ENCODE data around the gene PLXDC1. TPM values are rescaled to one million over a fixed set of nuclear protein-coding genes. Genes with fewer than 3 reads are reported as not detected.

The PLXDC1 gene
- total and polyA plus RNA-seq, 2 experiments from 2014 or later, result 0.28 to 0.91 TPM

GRCh38 chr17:39014795-39015545 is 136.5 kb downstream of the PLXDC1 start:
- Mint-ChIP-seq H3K27ac (peak overlapping the region; percentile 43; the same call in 1 of the 2 replicates), H3K27me3 (ENCODE audit: insufficient read depth, low read depth, poor library complexity) (peaks cover 8% of the 10 kb centered on the region)

GRCh38 chr17:39014044-39014794 is 137.2 kb downstream of the PLXDC1 start:
- H4K20me1 ChIP-seq (replicated peaks; ENCODE audit: insufficient read depth), result no peaks in the 10 kb centered on the region
- Mint-ChIP-seq H3K27ac (peak overlapping the region; percentile 43; the same call in 1 of the 2 replicates), H3K9me3 (peaks cover 4% of the 10 kb centered on the region; the same call in 1 of the 3 replicates), H3K4me1 (peaks cover 19% of the 10 kb centered on the region; the same call in 2 of the 3 replicates), H3K27me3 (ENCODE audit: insufficient read depth, low read depth, poor library complexity) (peaks cover 8% of the 10 kb centered on the region), H3K4me3 (no peak overlapping the region; the same call in 2 of the 3 replicates), H3K36me3 (ENCODE audit: low read depth) (no peaks in the 10 kb centered on the region)
- no peaks in the 10 kb centered on the region for H3K27me3 ChIP-seq (ENCODE audit: insufficient read depth)
- no peak overlapping the region for H3K4me3 ChIP-seq
- H2AFZ ChIP-seq, result peak overlapping the region; percentile 69
- H3F3A ChIP-seq (replicated peaks; ENCODE audit: low read depth), result no peaks in the 10 kb centered on the region
- ATAC-seq (no peak), DNase-seq (ENCODE audit: low spot score) (no peak)
- no peak overlapping the region for H3K27ac ChIP-seq (ENCODE audit: low read depth)
- H3K36me3 ChIP-seq (ENCODE audit: insufficient read depth), result no peaks in the 10 kb centered on the region
- H3K4me2 ChIP-seq, result no peak overlapping the region
- H3K9me2 ChIP-seq (ENCODE audit: insufficient read depth), result no peaks in the 10 kb centered on the region
- no peaks in the 10 kb centered on the region for H3K79me2 ChIP-seq (replicated peaks; ENCODE audit: insufficient read depth)
- H3K4me1 ChIP-seq (ENCODE audit: insufficient read depth), result peaks cover 22% of the 10 kb centered on the region
- TF ChIP-seq ZNF114 (CRISPR knock-in tag; IDR thresholded peaks at IDR 0.05), result no peak
- no peak for TF ChIP-seq CTCF (conservative IDR thresholded peaks at IDR 0.05; ENCODE audit: low read depth in 2 of 2)
- no peak for TF ChIP-seq EZH2phosphoT487 (IDR thresholded peaks at IDR 0.05; ENCODE audit: unreplicated experiment)
- TF ChIP-seq STAT1 (IDR thresholded peaks at IDR 0.05; ENCODE audit: unreplicated experiment), result no peak

More at GRCh38 chr17:39014795-39015545, 136.5 kb downstream of the PLXDC1 start:
- Histone ChIP-seq H3K27me3 (ENCODE audit: insufficient read depth) (no peaks in the 10 kb centered on the region), H3F3A (replicated peaks; ENCODE audit: low read depth) (no peaks in the 10 kb centered on the region), H2AFZ (peak overlapping the region; percentile 69), H3K9me2 (ENCODE audit: insufficient read depth) (no peaks in the 10 kb centered on the region), H3K36me3 (ENCODE audit: insufficient read depth) (no peaks in the 10 kb centered on the region), H3K4me2 (no peak overlapping the region), H3K79me2 (replicated peaks; ENCODE audit: insufficient read depth) (no peaks in the 10 kb centered on the region), H3K4me1 (ENCODE audit: insufficient read depth) (peaks cover 22% of the 10 kb centered on the region), H3K4me3 (no peak overlapping the region), H4K20me1 (replicated peaks; ENCODE audit: insufficient read depth) (no peaks in the 10 kb centered on the region), H3K27ac (ENCODE audit: low read depth) (no peak overlapping the region)
- Mint-ChIP-seq H3K4me1 (peaks cover 15% of the 10 kb centered on the region; the same call in 2 of the 3 replicates), H3K9me3 (peaks cover 4% of the 10 kb centered on the region; the same call in 1 of the 3 replicates), H3K4me3 (no peak overlapping the region), H3K36me3 (ENCODE audit: low read depth) (no peaks in the 10 kb centered on the region)
- no peak for TF ChIP-seq JUNB (IDR thresholded peaks at IDR 0.05; ENCODE audit: unreplicated experiment)
- no peak for TF ChIP-seq REST (IDR thresholded peaks at IDR 0.05; ENCODE audit: unreplicated experiment)
- no peak for ATAC-seq
- DNase-seq (ENCODE audit: low spot score), result no peak
